Measurements from ENCODE around the gene DBX1.

- TF ChIP-seq EZH2 (IDR thresholded peaks at IDR 0.05; ENCODE audit: insufficient read depth, poor library complexity, severe bottlenecking) (no peak), EZH2phosphoT487 (IDR thresholded peaks at IDR 0.05; ENCODE audit: insufficient read depth, low read depth) (no peak)
Observed at GRCh38 chr11:20158597-20159257, 1.5 kb downstream of the DBX1 start.

Measured in GM23248 (cell line).